Measurements from ENCODE around the gene TBC1D3B.
A peak's percentile ranks its signal among the peaks of the same experiment; 100 is the strongest.
"Not testable (repeated sequence)": the region's sequence is repeated elsewhere in the genome, so short reads cannot be mapped to it uniquely, and the experiment has no call there.

TBC1D3B gene

GRCh38 chr17:36124879-36125824, 51.3 kb downstream of the TBC1D3B start:
- H3K9ac ChIP-seq (ENCODE audit: low read length): peak overlapping the region; percentile 1
- H3K4me1 ChIP-seq (ENCODE audit: control insufficient read depth in 1 of 2, insufficient read depth in 2 of 2, low read length in 2 of 2): no peaks in the 10 kb centered on the region
- no CpG with 5 or more reads among the region's 9 CpGs for WGBS (ENCODE audit: extremely low coverage, insufficient coverage, insufficient read length)
- H2BK120ac ChIP-seq (ENCODE audit: insufficient read depth, low read length, poor library complexity): no peak overlapping the region
- H3K27ac ChIP-seq (ENCODE audit: low read depth, low read length): no peak overlapping the region
- H3K79me1 ChIP-seq (ENCODE audit: low read length): no peaks in the 10 kb centered on the region
- H2BK12ac ChIP-seq (ENCODE audit: low read length): no peak overlapping the region
- H2AK5ac ChIP-seq (ENCODE audit: low read length): no peak overlapping the region
- no peak overlapping the region for H3K18ac ChIP-seq (ENCODE audit: low read length)
- H3K14ac ChIP-seq (ENCODE audit: low read length): no peak overlapping the region
- no peaks in the 10 kb centered on the region for H3K79me2 ChIP-seq (ENCODE audit: control insufficient read depth, insufficient read depth, low read length, poor library complexity)
- H3K4me3 ChIP-seq (ENCODE audit: low read depth, low read length): no peak overlapping the region
- H2AFZ ChIP-seq (ENCODE audit: insufficient read depth, low read length, poor library complexity): no peak overlapping the region
- no peaks in the 10 kb centered on the region for H3K27me3 ChIP-seq (ENCODE audit: insufficient read depth, low read length)
- no peak overlapping the region for H4K12ac ChIP-seq (ENCODE audit: low read depth, low read length)
- H3K9me3 ChIP-seq (ENCODE audit: insufficient read depth, low read depth, low read length): peaks cover 13% of the 10 kb centered on the region
- no peak overlapping the region for H4K91ac ChIP-seq (ENCODE audit: low read depth, low read length)
- no peak overlapping the region for H3K4me2 ChIP-seq (ENCODE audit: low read length)
- no peak overlapping the region for H2BK5ac ChIP-seq (ENCODE audit: low read depth, low read length, poor library complexity)
- H3K36me3 ChIP-seq (ENCODE audit: control insufficient read depth in 1 of 2, insufficient read depth in 2 of 2, low read length in 2 of 2): no peaks in the 10 kb centered on the region
- no peak overlapping the region for H3K23ac ChIP-seq (ENCODE audit: low read length)
- H4K8ac ChIP-seq (ENCODE audit: low read depth, low read length): no peak overlapping the region
- no peak overlapping the region for H3K4ac ChIP-seq (ENCODE audit: low read depth, low read length)
- no peak for DNase-seq

GRCh38 chr17:36123431-36123830, 53.0 kb downstream of the TBC1D3B start:
- no CpG with 5 or more reads among the region's 2 CpGs for WGBS (ENCODE audit: extremely low coverage, insufficient coverage, insufficient read length)
- no peak overlapping the region for H4K91ac ChIP-seq (ENCODE audit: low read depth, low read length)

GRCh38 chr17:36121099-36121498, 55.3 kb downstream of the TBC1D3B start:
- H4K8ac ChIP-seq (ENCODE audit: low read depth, low read length); H3K4me1 ChIP-seq (ENCODE audit: control insufficient read depth in 1 of 2, insufficient read depth in 2 of 2, low read length in 2 of 2); H3K23ac ChIP-seq (ENCODE audit: low read length); H3K18ac ChIP-seq (ENCODE audit: low read length); H2AK5ac ChIP-seq (ENCODE audit: low read length); H2BK5ac ChIP-seq (ENCODE audit: low read depth, low read length, poor library complexity); H4K12ac ChIP-seq (ENCODE audit: low read depth, low read length); H3K4me2 ChIP-seq (ENCODE audit: low read length); DNase-seq; H3K4ac ChIP-seq (ENCODE audit: low read depth, low read length); H2BK12ac ChIP-seq (ENCODE audit: low read length); H3K14ac ChIP-seq (ENCODE audit: low read length); H3K27me3 ChIP-seq (ENCODE audit: insufficient read depth, low read length); H4K91ac ChIP-seq (ENCODE audit: low read depth, low read length); H2BK120ac ChIP-seq (ENCODE audit: insufficient read depth, low read length, poor library complexity); H3K79me1 ChIP-seq (ENCODE audit: low read length); H3K27ac ChIP-seq (ENCODE audit: low read depth, low read length); H3K4me3 ChIP-seq (ENCODE audit: low read depth, low read length); H2AFZ ChIP-seq (ENCODE audit: insufficient read depth, low read length, poor library complexity); H3K36me3 ChIP-seq (ENCODE audit: control insufficient read depth in 1 of 2, insufficient read depth in 2 of 2, low read length in 2 of 2); H3K79me2 ChIP-seq (ENCODE audit: control insufficient read depth, insufficient read depth, low read length, poor library complexity); H3K9ac ChIP-seq (ENCODE audit: low read length): not testable (repeated sequence)
- peaks cover 11% of the 10 kb centered on the region for H3K9me3 ChIP-seq (ENCODE audit: insufficient read depth, low read depth, low read length)
- WGBS (ENCODE audit: extremely low coverage, insufficient coverage, insufficient read length): no CpG with 5 or more reads among the region's 6 CpGs

More at GRCh38 chr17:36123431-36123830, 53.0 kb downstream of the TBC1D3B start:
- Histone ChIP-seq H3K18ac (ENCODE audit: low read length) (no peak overlapping the region), H3K4ac (ENCODE audit: low read depth, low read length) (no peak overlapping the region), H3K23ac (ENCODE audit: low read length) (no peak overlapping the region), H2BK5ac (ENCODE audit: low read depth, low read length, poor library complexity) (no peak overlapping the region), H3K4me2 (ENCODE audit: low read length) (no peak overlapping the region), H4K8ac (ENCODE audit: low read depth, low read length) (no peak overlapping the region), H3K14ac (ENCODE audit: low read length) (no peak overlapping the region), H3K79me1 (ENCODE audit: low read length) (no peaks in the 10 kb centered on the region), H3K27ac (ENCODE audit: low read depth, low read length) (no peak overlapping the region), H3K9me3 (ENCODE audit: insufficient read depth, low read depth, low read length) (peaks cover 13% of the 10 kb centered on the region), H3K79me2 (ENCODE audit: control insufficient read depth, insufficient read depth, low read length, poor library complexity) (no peaks in the 10 kb centered on the region), H3K4me1 (ENCODE audit: control insufficient read depth in 1 of 2, insufficient read depth in 2 of 2, low read length in 2 of 2) (no peaks in the 10 kb centered on the region), H3K9ac (ENCODE audit: low read length) (no peak overlapping the region), H2BK12ac (ENCODE audit: low read length) (no peak overlapping the region), H4K12ac (ENCODE audit: low read depth, low read length) (no peak overlapping the region), H2BK120ac (ENCODE audit: insufficient read depth, low read length, poor library complexity) (no peak overlapping the region), H2AFZ (ENCODE audit: insufficient read depth, low read length, poor library complexity) (no peak overlapping the region), H3K36me3 (ENCODE audit: control insufficient read depth in 1 of 2, insufficient read depth in 2 of 2, low read length in 2 of 2) (no peaks in the 10 kb centered on the region), H2AK5ac (ENCODE audit: low read length) (no peak overlapping the region), H3K4me3 (ENCODE audit: low read depth, low read length) (no peak overlapping the region), H3K27me3 (ENCODE audit: insufficient read depth, low read length) (no peaks in the 10 kb centered on the region)
- no peak for DNase-seq

- no peak overlapping the region for H4K91ac ChIP-seq (ENCODE audit: low read depth, low read length)
- H3K27ac ChIP-seq (ENCODE audit: low read depth, low read length): no peak overlapping the region
- no peak overlapping the region for H3K4me3 ChIP-seq (ENCODE audit: low read depth, low read length)
- no peak overlapping the region for H4K12ac ChIP-seq (ENCODE audit: low read depth, low read length)
- no CpG with 5 or more reads among the region's 3 CpGs for WGBS (ENCODE audit: extremely low coverage, insufficient coverage, insufficient read length)
- no peaks in the 10 kb centered on the region for H3K79me1 ChIP-seq (ENCODE audit: low read length)
- H3K23ac ChIP-seq (ENCODE audit: low read length): no peak overlapping the region
- H3K79me2 ChIP-seq (ENCODE audit: control insufficient read depth, insufficient read depth, low read length, poor library complexity): no peaks in the 10 kb centered on the region
- DNase-seq: no peak
- H2BK5ac ChIP-seq (ENCODE audit: low read depth, low read length, poor library complexity): no peak overlapping the region
- no peak overlapping the region for H3K4ac ChIP-seq (ENCODE audit: low read depth, low read length)
- no peak overlapping the region for H3K9ac ChIP-seq (ENCODE audit: low read length)
- no peaks in the 10 kb centered on the region for H3K4me1 ChIP-seq (ENCODE audit: control insufficient read depth in 1 of 2, insufficient read depth in 2 of 2, low read length in 2 of 2)
- H3K4me2 ChIP-seq (ENCODE audit: low read length): no peak overlapping the region
- peaks cover 6% of the 10 kb centered on the region for H3K9me3 ChIP-seq (ENCODE audit: insufficient read depth, low read depth, low read length)
- H2AK5ac ChIP-seq (ENCODE audit: low read length): no peak overlapping the region
- H3K18ac ChIP-seq (ENCODE audit: low read length): no peak overlapping the region
- H2AFZ ChIP-seq (ENCODE audit: insufficient read depth, low read length, poor library complexity): no peak overlapping the region
- no peak overlapping the region for H2BK12ac ChIP-seq (ENCODE audit: low read length)
- no peaks in the 10 kb centered on the region for H3K27me3 ChIP-seq (ENCODE audit: insufficient read depth, low read length)
- H4K8ac ChIP-seq (ENCODE audit: low read depth, low read length): no peak overlapping the region
- no peak overlapping the region for H2BK120ac ChIP-seq (ENCODE audit: insufficient read depth, low read length, poor library complexity)
- H3K36me3 ChIP-seq (ENCODE audit: control insufficient read depth in 1 of 2, insufficient read depth in 2 of 2, low read length in 2 of 2): no peaks in the 10 kb centered on the region
- no peak overlapping the region for H3K14ac ChIP-seq (ENCODE audit: low read length)
Observed at GRCh38 chr17:36120221-36120620, 56.2 kb downstream of the TBC1D3B start.
